ENCODE data around the gene VSTM1.

VSTM1 gene

GRCh38 chr19:54035215-54036178 lies 28.2 kb downstream of the VSTM1 start:
- H3K4me3 ChIP-seq (ENCODE audit: low read length), result no peak overlapping the region
- TF ChIP-seq ZNF274 (IDR thresholded peaks at IDR 0.05; ENCODE audit: low read depth, low read length), result no peak

DNA sequence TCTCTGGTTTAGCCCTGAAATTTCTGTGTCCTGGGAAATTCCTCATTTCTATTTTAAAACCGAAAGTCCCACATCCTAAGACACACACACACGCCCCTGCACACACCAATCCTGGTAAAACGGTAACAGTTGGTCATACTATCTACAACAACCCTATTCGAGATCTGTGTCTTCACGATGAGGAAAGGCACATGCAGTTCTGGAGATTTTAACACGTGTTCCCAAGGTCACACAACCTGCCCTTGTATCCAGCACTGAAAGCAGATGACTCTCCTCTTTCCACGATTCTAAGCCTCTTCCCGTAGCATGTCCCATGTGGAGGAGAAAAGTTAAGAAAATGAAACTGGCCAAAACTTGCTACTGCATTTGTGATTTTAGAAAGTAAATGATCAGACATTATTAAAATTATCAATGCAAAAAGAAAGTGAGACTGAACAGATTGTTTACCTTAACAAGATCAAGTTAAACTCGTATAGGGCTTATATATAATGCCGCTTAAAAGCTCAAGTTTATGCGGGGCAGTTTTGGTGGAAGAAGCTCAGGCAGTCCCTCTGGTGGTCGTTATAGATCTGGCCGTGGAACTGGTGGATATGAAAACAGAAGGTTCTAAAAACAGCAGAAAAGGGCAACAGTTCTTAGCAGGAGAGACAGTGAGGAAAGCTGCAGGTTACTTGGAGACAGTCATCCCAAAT lies 32.7 kb downstream of the VSTM1 start:
- H3K4me3 ChIP-seq (ENCODE audit: low read length), result no peak overlapping the region
- no peak for TF ChIP-seq ZNF274 (IDR thresholded peaks at IDR 0.05; ENCODE audit: low read depth, low read length)

- no peak for TF ChIP-seq ZNF274 (IDR thresholded peaks at IDR 0.05; ENCODE audit: low read depth, low read length)
- H3K4me3 ChIP-seq (ENCODE audit: low read length), result no peak overlapping the region
Measured at GRCh38 chr19:54029930-54030490, 33.7 kb downstream of the VSTM1 start.

GRCh38 chr19:54029301-54029700 lies 34.4 kb downstream of the VSTM1 start:
- no peak for TF ChIP-seq ZNF274 (IDR thresholded peaks at IDR 0.05; ENCODE audit: low read depth, low read length)

GRCh38 chr19:54026656-54027055 lies 37.0 kb downstream of the VSTM1 start:
- no peak for TF ChIP-seq ZNF274 (IDR thresholded peaks at IDR 0.05; ENCODE audit: low read depth, low read length)
- no peak overlapping the region for H3K4me3 ChIP-seq (ENCODE audit: low read length)

More at GRCh38 chr19:54029301-54029700, 34.4 kb downstream of the VSTM1 start:
- no peak overlapping the region for H3K4me3 ChIP-seq (ENCODE audit: low read length)

- no peak overlapping the region for H3K4me3 ChIP-seq (ENCODE audit: low read length)
Measured at GRCh38 chr19:54024660-54025059, 39.0 kb downstream of the VSTM1 start.

DNA sequence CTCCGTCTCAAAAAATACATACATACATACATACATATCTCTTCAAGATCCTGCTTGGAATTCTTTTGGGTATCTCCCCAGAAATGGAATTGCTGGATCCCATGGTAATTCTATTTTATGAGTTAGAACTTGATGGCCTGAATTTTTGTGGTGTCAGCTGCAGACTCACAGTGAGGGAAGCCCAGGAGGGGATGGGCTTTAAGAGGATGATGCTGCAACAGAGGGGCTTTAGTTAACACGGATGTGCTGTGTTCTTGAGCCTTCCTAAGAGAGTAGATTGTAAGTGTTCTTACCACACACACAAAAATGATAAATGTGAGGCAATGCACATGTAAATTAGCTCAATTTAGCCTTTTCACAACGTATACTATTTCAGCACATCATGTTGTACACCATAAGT lies 40.5 kb downstream of the VSTM1 start:
- no peak overlapping the region for H3K4me3 ChIP-seq (ENCODE audit: low read length)
- TF ChIP-seq ZNF274 (IDR thresholded peaks at IDR 0.05; ENCODE audit: low read depth, low read length), result no peak

More at GRCh38 chr19:54024660-54025059, 39.0 kb downstream of the VSTM1 start:
- no peak for TF ChIP-seq ZNF274 (IDR thresholded peaks at IDR 0.05; ENCODE audit: low read depth, low read length)

DNA sequence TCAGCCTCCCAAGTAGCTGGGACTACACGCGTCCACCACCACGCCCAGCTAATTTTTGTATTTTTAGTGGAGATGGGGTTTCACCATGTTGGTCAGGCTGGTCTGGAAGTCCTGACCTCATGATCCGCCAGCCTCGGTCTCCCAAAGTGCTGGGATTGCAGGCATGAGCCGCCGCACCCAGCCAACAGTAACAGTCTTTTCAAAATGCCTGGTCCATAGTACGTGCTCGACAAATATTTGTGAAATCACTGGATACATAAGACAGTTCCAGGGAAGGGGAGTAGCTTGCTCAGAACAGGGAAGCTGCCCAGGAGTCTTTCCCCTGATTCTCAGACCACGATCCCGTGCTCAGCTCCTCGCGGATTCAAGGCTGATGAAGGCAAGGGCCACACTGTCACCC lies 41.8 kb downstream of the VSTM1 start:
- no peak for TF ChIP-seq ZNF274 (IDR thresholded peaks at IDR 0.05; ENCODE audit: low read depth, low read length)
- H3K4me3 ChIP-seq (ENCODE audit: low read length), result no peak overlapping the region

DNA sequence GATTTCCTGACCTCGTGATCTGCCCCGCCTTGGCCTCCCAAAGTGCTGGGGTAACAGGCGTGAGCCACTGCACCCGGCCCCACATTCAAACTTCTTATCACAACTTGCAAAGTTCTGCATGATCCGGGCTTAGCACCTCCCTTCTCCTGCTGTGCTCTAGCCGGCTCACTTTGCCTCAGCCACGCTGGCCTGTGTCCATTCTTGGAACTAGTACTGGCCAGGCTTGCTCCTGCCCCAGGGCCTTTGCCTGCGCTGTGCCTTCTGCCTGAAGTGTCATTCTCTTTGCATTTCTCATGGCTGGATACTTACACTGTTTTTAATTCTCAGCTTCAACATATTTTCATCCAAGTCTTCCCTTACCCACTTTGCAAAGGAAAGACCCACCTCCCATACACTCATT lies 42.3 kb downstream of the VSTM1 start:
- TF ChIP-seq ZNF274 (IDR thresholded peaks at IDR 0.05; ENCODE audit: low read depth, low read length), result no peak
- H3K4me3 ChIP-seq (ENCODE audit: low read length), result no peak overlapping the region

- TF ChIP-seq ZNF274 (IDR thresholded peaks at IDR 0.05; ENCODE audit: low read depth, low read length), result no peak
- no peak overlapping the region for H3K4me3 ChIP-seq (ENCODE audit: low read length)
Measured at GRCh38 chr19:54017261-54017660, 46.4 kb downstream of the VSTM1 start.

GRCh38 chr19:54014920-54015560 lies 48.7 kb downstream of the VSTM1 start:
- H3K4me3 ChIP-seq (ENCODE audit: low read length), result no peak overlapping the region
- TF ChIP-seq ZNF274 (IDR thresholded peaks at IDR 0.05; ENCODE audit: low read depth, low read length), result no peak

DNA sequence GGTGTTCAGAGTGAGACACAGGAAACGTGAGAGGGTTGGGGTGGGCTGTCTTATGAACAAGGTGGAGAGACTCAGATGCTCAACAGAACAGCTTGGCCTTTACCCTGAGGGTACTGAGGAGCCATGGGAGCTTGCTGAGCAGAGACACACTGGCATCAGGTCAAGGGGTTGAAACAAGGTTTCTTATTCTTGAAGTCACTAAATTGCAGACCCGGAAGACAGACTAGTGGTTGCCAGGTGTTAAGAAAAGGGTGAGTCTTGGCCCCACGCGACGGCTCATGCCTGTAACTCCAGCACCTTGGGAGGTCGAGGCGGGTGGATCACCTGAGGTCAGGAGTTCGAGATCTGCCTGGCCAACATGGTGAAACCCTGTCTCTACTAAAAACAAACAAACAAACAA lies 49.8 kb downstream of the VSTM1 start:
- no peak for TF ChIP-seq ZNF274 (IDR thresholded peaks at IDR 0.05; ENCODE audit: low read depth, low read length)
- H3K4me3 ChIP-seq (ENCODE audit: low read length), result no peak overlapping the region

GRCh38 chr19:54011507-54012211 lies 52.0 kb downstream of the VSTM1 start:
- TF ChIP-seq ZNF274 (IDR thresholded peaks at IDR 0.05; ENCODE audit: low read depth, low read length), result no peak
- no peak overlapping the region for H3K4me3 ChIP-seq (ENCODE audit: low read length)

- no peak overlapping the region for H3K4me3 ChIP-seq (ENCODE audit: low read length)
- no peak for TF ChIP-seq ZNF274 (IDR thresholded peaks at IDR 0.05; ENCODE audit: low read depth, low read length)
Measured at GRCh38 chr19:54010474-54010873, 53.2 kb downstream of the VSTM1 start.

Data from GM08714 (cell line).